ENCODE results near the gene POMZP3.
"Not testable (repeated sequence)": the region's sequence is repeated elsewhere in the genome, so short reads cannot be mapped to it uniquely, and the experiment has no call there.

Gene POMZP3

DNA sequence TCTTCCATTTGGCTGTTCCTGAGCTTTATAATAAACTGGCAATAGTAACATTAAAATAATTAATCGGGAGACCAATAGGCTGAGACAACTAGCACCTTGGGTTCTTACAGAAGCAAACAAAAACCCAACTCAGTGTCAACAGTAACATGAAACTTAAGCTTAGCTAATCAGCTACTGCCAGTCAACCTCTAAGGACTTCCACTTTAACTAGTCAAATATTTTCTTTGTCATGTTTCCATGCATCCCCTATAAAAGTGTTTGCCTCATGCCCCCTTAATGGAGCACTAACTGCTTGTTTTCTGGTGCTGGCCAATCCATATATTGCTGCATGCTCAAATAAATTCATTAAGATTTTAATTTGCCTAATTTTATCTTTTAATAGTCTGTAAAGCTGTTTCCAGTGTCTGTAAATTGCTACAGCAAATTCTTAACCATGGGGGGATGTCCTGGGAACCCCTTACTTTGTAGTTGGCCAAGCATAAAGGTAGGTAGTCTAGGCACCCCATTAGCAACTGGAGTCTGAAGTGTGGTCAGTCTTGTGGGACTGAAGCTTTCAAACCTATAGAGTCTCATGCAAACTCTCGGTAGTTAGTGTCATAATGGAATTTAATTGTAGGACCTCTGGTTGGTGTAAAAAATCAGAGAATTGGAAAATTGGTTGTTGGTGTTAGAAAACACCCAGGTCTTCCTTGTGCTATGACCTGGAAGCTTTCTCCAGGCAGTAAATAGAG, 40.3 kb downstream of the POMZP3 start:
- not testable (repeated sequence) for H3K27me3 ChIP-seq (ENCODE audit: control insufficient read depth, insufficient read depth, low read length); H3K9me3 ChIP-seq (ENCODE audit: control insufficient read depth, insufficient read depth, low read length); H3K4me3 ChIP-seq (ENCODE audit: low read depth, low read length); H3K9ac ChIP-seq (ENCODE audit: low read depth, low read length); H3K36me3 ChIP-seq (ENCODE audit: control insufficient read depth, insufficient read depth, low read length); H3K4me1 ChIP-seq (ENCODE audit: control insufficient read depth, insufficient read depth, low read length); H3K27ac ChIP-seq (ENCODE audit: low read depth, low read length)

DNA sequence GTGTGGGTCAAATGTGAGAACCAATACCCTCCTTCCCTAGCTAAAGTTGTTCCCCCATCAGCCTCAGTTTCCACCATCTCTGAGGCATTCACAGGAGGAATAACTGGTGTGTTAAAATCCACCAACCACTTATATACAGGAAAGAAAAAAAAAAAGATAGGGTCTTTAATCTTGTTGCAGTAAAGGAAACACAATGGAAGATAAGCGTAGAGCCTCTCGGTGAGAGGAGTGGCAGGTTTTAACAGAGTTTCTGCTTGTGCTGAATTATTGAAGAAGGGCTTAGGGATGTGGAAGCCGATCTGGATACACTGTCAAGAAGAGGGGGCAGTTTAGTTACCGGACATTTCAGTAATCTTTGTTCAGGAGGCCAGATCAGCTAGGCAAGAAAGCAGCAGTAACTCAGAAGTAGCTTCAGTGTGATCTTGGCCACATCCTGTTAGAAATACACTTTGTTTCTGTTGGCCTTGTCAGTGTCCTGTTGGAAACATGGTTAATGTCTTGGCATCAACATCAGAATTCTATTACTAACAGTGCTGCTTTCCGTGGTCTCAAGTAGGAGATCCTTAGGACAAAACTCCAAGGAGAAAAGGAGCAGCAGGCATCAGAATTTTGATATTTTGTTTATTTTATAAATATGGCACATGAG, 43.3 kb downstream of the POMZP3 start:
- not testable (repeated sequence) for H3K9ac ChIP-seq (ENCODE audit: low read depth, low read length); H3K4me1 ChIP-seq (ENCODE audit: control insufficient read depth, insufficient read depth, low read length); H3K9me3 ChIP-seq (ENCODE audit: control insufficient read depth, insufficient read depth, low read length); H3K27me3 ChIP-seq (ENCODE audit: control insufficient read depth, insufficient read depth, low read length); H3K36me3 ChIP-seq (ENCODE audit: control insufficient read depth, insufficient read depth, low read length); H3K27ac ChIP-seq (ENCODE audit: low read depth, low read length); H3K4me3 ChIP-seq (ENCODE audit: low read depth, low read length)

- H3K9me3 ChIP-seq (ENCODE audit: control insufficient read depth, insufficient read depth, low read length); H3K27ac ChIP-seq (ENCODE audit: low read depth, low read length); H3K9ac ChIP-seq (ENCODE audit: low read depth, low read length); H3K4me1 ChIP-seq (ENCODE audit: control insufficient read depth, insufficient read depth, low read length); H3K4me3 ChIP-seq (ENCODE audit: low read depth, low read length); H3K27me3 ChIP-seq (ENCODE audit: control insufficient read depth, insufficient read depth, low read length); H3K36me3 ChIP-seq (ENCODE audit: control insufficient read depth, insufficient read depth, low read length): not testable (repeated sequence)
These were observed 44.0 kb downstream of the POMZP3 start for GRCh38 chr7:76582848-76583631.

GRCh38 chr7:76575919-76576655, 51.0 kb downstream of the POMZP3 start:
- not testable (repeated sequence) for H3K9ac ChIP-seq (ENCODE audit: low read depth, low read length); H3K27ac ChIP-seq (ENCODE audit: low read depth, low read length); H3K9me3 ChIP-seq (ENCODE audit: control insufficient read depth, insufficient read depth, low read length); H3K4me1 ChIP-seq (ENCODE audit: control insufficient read depth, insufficient read depth, low read length); H3K36me3 ChIP-seq (ENCODE audit: control insufficient read depth, insufficient read depth, low read length); H3K27me3 ChIP-seq (ENCODE audit: control insufficient read depth, insufficient read depth, low read length); H3K4me3 ChIP-seq (ENCODE audit: low read depth, low read length)

- not testable (repeated sequence) for H3K9ac ChIP-seq (ENCODE audit: low read depth, low read length); H3K27ac ChIP-seq (ENCODE audit: low read depth, low read length); H3K9me3 ChIP-seq (ENCODE audit: control insufficient read depth, insufficient read depth, low read length); H3K36me3 ChIP-seq (ENCODE audit: control insufficient read depth, insufficient read depth, low read length); H3K4me1 ChIP-seq (ENCODE audit: control insufficient read depth, insufficient read depth, low read length); H3K27me3 ChIP-seq (ENCODE audit: control insufficient read depth, insufficient read depth, low read length); H3K4me3 ChIP-seq (ENCODE audit: low read depth, low read length)
These were observed 51.6 kb downstream of the POMZP3 start for GRCh38 chr7:76575431-76575830.

GRCh38 chr7:76572296-76572695, 54.8 kb downstream of the POMZP3 start:
- not testable (repeated sequence) for H3K4me3 ChIP-seq (ENCODE audit: low read depth, low read length)

GRCh38 chr7:76570324-76570775, 56.7 kb downstream of the POMZP3 start:
- not testable (repeated sequence) for H3K4me3 ChIP-seq (ENCODE audit: low read depth, low read length); H3K9me3 ChIP-seq (ENCODE audit: control insufficient read depth, insufficient read depth, low read length); H3K36me3 ChIP-seq (ENCODE audit: control insufficient read depth, insufficient read depth, low read length); H3K4me1 ChIP-seq (ENCODE audit: control insufficient read depth, insufficient read depth, low read length); H3K9ac ChIP-seq (ENCODE audit: low read depth, low read length); H3K27ac ChIP-seq (ENCODE audit: low read depth, low read length); H3K27me3 ChIP-seq (ENCODE audit: control insufficient read depth, insufficient read depth, low read length)

More at GRCh38 chr7:76572296-76572695, 54.8 kb downstream of the POMZP3 start:
- H3K27ac ChIP-seq (ENCODE audit: low read depth, low read length); H3K27me3 ChIP-seq (ENCODE audit: control insufficient read depth, insufficient read depth, low read length); H3K36me3 ChIP-seq (ENCODE audit: control insufficient read depth, insufficient read depth, low read length); H3K9ac ChIP-seq (ENCODE audit: low read depth, low read length); H3K4me1 ChIP-seq (ENCODE audit: control insufficient read depth, insufficient read depth, low read length); H3K9me3 ChIP-seq (ENCODE audit: control insufficient read depth, insufficient read depth, low read length): not testable (repeated sequence)

GRCh38 chr7:76568742-76569141, 58.3 kb downstream of the POMZP3 start:
- not testable (repeated sequence) for H3K27me3 ChIP-seq (ENCODE audit: control insufficient read depth, insufficient read depth, low read length); H3K4me1 ChIP-seq (ENCODE audit: control insufficient read depth, insufficient read depth, low read length); H3K4me3 ChIP-seq (ENCODE audit: low read depth, low read length); H3K9me3 ChIP-seq (ENCODE audit: control insufficient read depth, insufficient read depth, low read length); H3K27ac ChIP-seq (ENCODE audit: low read depth, low read length); H3K9ac ChIP-seq (ENCODE audit: low read depth, low read length); H3K36me3 ChIP-seq (ENCODE audit: control insufficient read depth, insufficient read depth, low read length)

- not testable (repeated sequence) for H3K9me3 ChIP-seq (ENCODE audit: control insufficient read depth, insufficient read depth, low read length); H3K27ac ChIP-seq (ENCODE audit: low read depth, low read length); H3K27me3 ChIP-seq (ENCODE audit: control insufficient read depth, insufficient read depth, low read length); H3K4me3 ChIP-seq (ENCODE audit: low read depth, low read length); H3K4me1 ChIP-seq (ENCODE audit: control insufficient read depth, insufficient read depth, low read length); H3K9ac ChIP-seq (ENCODE audit: low read depth, low read length); H3K36me3 ChIP-seq (ENCODE audit: control insufficient read depth, insufficient read depth, low read length)
These were observed 59.3 kb downstream of the POMZP3 start for GRCh38 chr7:76567753-76568152.

DNA sequence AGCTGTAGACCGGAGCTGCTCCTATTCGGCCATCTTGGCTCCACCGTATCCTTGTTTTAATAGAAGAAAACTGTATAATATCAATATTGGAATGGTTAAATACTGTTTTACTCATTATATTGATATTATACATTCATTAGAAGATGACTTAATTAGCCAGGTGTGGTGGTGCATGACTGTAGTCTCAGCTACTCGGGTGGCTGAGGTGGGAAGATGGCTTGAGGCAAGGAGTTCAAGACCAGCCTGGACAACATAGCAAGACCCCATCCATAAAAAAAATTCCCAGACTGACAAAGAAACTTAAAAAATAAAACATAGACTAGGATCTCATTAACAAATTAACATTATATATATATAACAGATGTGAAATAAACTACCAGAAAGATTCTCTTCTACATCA, 59.8 kb downstream of the POMZP3 start:
- H3K36me3 ChIP-seq (ENCODE audit: control insufficient read depth, insufficient read depth, low read length); H3K27ac ChIP-seq (ENCODE audit: low read depth, low read length); H3K27me3 ChIP-seq (ENCODE audit: control insufficient read depth, insufficient read depth, low read length); H3K4me1 ChIP-seq (ENCODE audit: control insufficient read depth, insufficient read depth, low read length); H3K9me3 ChIP-seq (ENCODE audit: control insufficient read depth, insufficient read depth, low read length); H3K4me3 ChIP-seq (ENCODE audit: low read depth, low read length); H3K9ac ChIP-seq (ENCODE audit: low read depth, low read length): not testable (repeated sequence)

DNA sequence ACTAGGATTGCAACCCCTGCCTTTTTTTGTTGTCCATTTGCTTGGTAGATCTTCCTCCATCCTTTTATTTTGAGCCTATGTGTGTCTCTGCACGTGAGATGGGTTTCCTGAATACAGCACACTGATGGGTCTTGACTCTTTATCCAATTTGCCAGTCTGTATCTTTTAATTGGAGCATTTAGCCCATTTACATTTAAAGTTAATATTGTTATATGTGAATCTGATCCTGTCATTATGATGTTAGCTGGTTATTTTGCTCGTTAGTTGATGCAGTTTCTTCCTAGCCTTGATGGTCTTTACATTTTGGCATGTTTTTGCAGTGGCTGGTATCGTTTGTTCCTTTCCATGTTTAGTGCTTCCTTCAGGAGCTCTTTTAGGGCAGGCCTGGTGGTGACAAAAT, 62.1 kb downstream of the POMZP3 start:
- not testable (repeated sequence) for H3K4me1 ChIP-seq (ENCODE audit: control insufficient read depth, insufficient read depth, low read length); H3K9me3 ChIP-seq (ENCODE audit: control insufficient read depth, insufficient read depth, low read length); H3K4me3 ChIP-seq (ENCODE audit: low read depth, low read length); H3K9ac ChIP-seq (ENCODE audit: low read depth, low read length); H3K27me3 ChIP-seq (ENCODE audit: control insufficient read depth, insufficient read depth, low read length); H3K27ac ChIP-seq (ENCODE audit: low read depth, low read length); H3K36me3 ChIP-seq (ENCODE audit: control insufficient read depth, insufficient read depth, low read length)

All from HUES48 (cell line).